Body of pancreas (tissue), 4 donors: Measurements from ENCODE around the gene TTC4.

Experiments
- POLR2A ChIP-seq, 3 donors: fragments of 450-650 bp; IDR thresholded peaks; one replicate each; pipeline ENCODE4 v1.6.1; 2016; ENCODE audit warnings: antibody characterized with exemption in 3 of 3, mild to moderate bottlenecking in 2 of 3
- TF ChIP-seq, protein P1 (sequence below), 7 experiments: fragments of 450-650 bp in 4 of 7; fragments of 200-600 bp in 3 of 7; sonication (generic) in 3 of 7; IDR thresholded peaks; one replicate each; pipeline ENCODE4 v1.5.1; 2016 to 2019; ENCODE audit warnings: antibody characterized with exemption in 7 of 7

DNA sequence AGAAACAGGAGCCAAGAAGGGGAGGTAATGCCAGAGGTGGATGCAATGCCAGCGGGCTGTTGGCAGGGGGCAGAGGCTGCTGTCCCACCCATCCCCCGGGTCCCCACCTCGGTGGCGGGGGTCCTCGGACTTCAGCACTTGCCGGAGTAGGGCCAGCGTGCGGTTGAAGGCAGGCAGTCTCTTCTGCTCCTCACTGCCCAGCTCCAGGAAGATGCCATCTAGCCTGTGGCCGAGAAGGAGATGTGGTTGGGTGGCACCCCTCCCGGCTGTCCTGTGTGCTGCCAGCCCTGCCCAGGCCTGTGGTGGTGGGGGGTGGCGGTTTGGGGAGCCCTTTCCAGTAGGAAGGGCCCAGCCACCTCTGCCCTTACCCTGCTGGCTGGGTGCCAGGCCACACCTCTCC lies 71.9 kb downstream of the TTC4 start:
- TF ChIP-seq, protein P1, sequence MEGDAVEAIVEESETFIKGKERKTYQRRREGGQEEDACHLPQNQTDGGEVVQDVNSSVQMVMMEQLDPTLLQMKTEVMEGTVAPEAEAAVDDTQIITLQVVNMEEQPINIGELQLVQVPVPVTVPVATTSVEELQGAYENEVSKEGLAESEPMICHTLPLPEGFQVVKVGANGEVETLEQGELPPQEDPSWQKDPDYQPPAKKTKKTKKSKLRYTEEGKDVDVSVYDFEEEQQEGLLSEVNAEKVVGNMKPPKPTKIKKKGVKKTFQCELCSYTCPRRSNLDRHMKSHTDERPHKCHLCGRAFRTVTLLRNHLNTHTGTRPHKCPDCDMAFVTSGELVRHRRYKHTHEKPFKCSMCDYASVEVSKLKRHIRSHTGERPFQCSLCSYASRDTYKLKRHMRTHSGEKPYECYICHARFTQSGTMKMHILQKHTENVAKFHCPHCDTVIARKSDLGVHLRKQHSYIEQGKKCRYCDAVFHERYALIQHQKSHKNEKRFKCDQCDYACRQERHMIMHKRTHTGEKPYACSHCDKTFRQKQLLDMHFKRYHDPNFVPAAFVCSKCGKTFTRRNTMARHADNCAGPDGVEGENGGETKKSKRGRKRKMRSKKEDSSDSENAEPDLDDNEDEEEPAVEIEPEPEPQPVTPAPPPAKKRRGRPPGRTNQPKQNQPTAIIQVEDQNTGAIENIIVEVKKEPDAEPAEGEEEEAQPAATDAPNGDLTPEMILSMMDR (IDR thresholded peaks at IDR 0.05), result no peak
- no peak for TF ChIP-seq POLR2A (IDR thresholded peaks at IDR 0.05)
